HG03571 (cell line): ENCODE data around the gene PTPRG.

Experiments used
- ATAC-seq: cut with Tn5 transposase; IDR thresholded peaks from one replicate; pipeline ENCODE4 v1.9.1; 2021; ENCODE audit not compliant: unreplicated experiment

Gene PTPRG

DNA sequence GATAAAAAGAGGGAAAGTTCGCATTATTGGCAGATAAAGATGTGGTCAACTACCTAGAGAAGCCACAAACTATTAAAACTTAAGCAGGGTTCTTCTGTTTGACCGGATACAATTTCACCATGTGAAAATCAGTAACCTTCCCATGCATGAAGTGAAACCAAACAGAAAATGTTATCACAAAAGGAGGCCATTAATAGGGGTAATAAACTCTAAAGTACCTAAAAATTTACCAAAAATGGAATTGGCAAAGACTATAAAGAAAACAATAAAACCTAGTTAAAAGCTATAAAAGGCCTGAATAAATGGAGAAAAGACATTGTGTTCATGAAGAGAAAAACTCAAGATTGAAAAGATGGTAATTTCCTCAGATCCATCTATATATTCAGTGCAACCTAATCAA lies 728.6 kb downstream of the PTPRG start:
- no peak for ATAC-seq

DNA sequence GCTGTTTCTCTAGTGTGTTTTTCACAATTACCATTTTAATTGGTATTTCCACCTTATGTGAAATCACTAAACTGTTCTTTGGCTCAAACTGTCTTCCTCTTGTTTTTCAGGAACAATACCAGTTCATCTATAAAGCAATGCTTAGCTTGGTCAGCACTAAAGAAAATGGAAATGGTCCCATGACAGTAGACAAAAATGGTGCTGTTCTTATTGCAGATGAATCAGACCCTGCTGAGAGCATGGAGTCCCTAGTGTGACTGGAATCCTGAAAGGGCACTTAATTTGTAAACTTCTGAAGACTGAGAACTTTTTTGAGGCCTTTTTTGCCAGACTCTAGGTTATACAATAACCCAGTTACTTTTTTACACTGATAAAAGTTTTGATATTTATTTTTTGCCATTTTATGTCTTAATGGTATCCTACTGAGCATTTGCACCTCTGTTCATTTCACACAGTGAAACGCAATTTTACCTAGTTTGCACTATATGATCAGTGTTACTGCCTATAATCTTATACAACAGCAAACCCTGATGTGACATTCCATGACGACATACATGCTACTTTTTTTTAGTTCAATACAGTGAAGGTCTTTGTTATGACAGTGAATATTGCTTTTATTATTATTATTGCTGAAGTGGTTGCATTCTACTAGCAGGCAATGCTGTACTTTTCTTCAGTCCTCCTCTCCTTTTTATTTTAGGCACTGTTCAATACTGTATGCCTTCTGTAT lies 731.8 kb downstream of the PTPRG start:
- ATAC-seq = no peak

GRCh38 chr3:62295571-62295970 lies 734.2 kb downstream of the PTPRG start:
- no peak for ATAC-seq

- no peak for ATAC-seq
Measured at GRCh38 chr3:62300617-62301016, 739.2 kb downstream of the PTPRG start.

DNA sequence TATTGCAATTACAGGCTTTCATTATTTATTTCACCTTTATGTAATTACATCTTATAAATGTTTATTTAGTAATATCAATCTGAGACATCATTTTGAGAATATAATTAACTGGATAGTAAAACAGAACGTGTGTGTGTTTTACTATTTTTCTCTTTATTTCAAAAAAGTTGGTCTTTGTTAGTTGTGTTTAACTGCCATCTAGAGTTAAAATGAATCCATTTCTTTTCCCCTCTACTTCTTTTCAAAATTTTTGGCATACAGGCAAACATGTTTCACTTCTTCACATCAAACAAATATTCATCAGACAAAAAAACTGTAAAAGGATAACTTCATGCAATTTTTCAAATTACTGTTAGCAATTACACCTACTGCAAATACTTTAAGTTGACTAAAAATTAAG lies 750.8 kb downstream of the PTPRG start:
- no peak for ATAC-seq

GRCh38 chr3:62316525-62316924 lies 755.2 kb downstream of the PTPRG start:
- ATAC-seq = no peak

GRCh38 chr3:62318365-62318751 lies 757.0 kb downstream of the PTPRG start:
- no peak for ATAC-seq

GRCh38 chr3:62318752-62319569 lies 757.6 kb downstream of the PTPRG start:
- peak; percentile 95 for ATAC-seq

DNA sequence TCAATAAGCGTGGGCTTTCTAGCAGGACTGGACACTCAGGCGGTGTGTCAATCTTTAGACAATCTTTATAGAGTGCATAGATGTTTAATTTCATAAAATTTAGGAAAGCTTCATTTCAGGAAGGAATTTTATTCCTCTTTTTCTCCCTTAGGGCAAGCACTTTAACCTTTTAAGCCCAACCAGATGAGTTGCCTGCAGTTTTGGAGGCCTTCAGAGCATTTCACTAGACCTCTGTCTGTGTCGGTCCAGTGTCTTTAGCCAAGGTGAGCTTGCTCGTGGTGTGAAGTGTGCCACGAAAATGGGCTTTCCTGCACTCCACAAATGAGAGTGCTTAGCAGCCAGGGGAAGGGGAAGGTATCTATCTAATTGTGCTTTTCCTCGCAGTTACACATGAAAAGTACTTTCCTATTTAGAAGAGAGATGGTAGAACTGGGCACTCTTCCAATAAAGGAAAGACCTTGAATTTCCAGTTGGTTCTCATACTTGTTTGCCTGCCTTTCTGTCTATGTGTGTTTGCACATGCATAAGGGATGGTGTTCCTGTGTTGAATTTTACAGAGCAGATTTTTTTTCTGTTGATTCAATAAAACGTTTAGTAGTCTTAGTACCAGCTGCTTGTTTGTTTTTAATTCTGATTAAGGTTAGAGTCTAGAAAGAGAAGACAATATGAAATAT lies 758.3 kb downstream of the PTPRG start:
- no peak for ATAC-seq

GRCh38 chr3:62323241-62323640 lies 761.9 kb downstream of the PTPRG start:
- ATAC-seq = no peak

- no peak for ATAC-seq
Measured at GRCh38 chr3:62325896-62326295, 764.5 kb downstream of the PTPRG start.

GRCh38 chr3:62329971-62330370 lies 768.6 kb downstream of the PTPRG start:
- no peak for ATAC-seq

GRCh38 chr3:62332017-62332416 lies 770.6 kb downstream of the PTPRG start:
- no peak for ATAC-seq

DNA sequence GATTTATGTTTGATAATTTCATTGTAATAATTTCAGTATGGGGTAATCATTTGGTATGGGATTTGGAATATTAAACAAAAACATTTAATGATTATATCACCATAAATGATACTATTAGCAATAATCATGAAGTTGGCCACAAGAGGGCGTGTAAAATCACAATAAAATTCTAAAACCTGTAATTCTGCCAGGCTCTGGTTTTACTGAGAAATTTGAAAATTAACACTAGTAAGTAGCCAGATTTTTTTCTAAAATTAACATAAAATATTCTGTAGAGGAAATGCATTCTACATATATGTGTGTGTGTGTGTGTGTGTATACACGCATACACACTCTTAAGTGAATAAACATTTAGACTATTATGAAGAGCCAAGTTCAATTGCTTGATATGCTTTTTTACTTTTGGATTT lies 771.5 kb downstream of the PTPRG start:
- no peak for ATAC-seq

DNA sequence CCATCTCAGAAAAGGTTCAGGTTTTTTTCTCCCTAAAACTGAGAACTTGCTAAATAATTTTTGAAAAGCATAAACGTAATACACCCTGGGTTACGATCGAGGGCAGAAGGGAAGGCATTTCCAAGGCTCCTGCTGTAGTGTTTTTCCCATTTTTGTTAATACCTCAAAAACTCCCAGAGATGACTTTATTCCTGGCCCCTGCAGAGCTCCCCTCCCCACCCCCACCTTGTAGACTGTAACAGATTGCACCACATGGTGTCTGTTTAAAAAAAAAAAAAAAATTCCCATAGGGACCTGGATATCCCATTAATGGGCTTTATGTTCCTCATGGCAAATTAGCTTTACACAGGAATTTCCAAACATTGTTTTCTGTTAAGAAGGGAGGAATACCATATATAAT lies 773.8 kb downstream of the PTPRG start:
- ATAC-seq = no peak

GRCh38 chr3:62343755-62344154 lies 782.4 kb downstream of the PTPRG start:
- no peak for ATAC-seq
